ENCODE data around the gene ACTA1. TPM values are rescaled to one million over a fixed set of nuclear protein-coding genes. Genes with fewer than 3 reads are reported as not detected.

ACTA1 gene
- total and polyA plus RNA-seq, 2 experiments from 2014 or later, result 8.8 to 13.0 TPM

DNA sequence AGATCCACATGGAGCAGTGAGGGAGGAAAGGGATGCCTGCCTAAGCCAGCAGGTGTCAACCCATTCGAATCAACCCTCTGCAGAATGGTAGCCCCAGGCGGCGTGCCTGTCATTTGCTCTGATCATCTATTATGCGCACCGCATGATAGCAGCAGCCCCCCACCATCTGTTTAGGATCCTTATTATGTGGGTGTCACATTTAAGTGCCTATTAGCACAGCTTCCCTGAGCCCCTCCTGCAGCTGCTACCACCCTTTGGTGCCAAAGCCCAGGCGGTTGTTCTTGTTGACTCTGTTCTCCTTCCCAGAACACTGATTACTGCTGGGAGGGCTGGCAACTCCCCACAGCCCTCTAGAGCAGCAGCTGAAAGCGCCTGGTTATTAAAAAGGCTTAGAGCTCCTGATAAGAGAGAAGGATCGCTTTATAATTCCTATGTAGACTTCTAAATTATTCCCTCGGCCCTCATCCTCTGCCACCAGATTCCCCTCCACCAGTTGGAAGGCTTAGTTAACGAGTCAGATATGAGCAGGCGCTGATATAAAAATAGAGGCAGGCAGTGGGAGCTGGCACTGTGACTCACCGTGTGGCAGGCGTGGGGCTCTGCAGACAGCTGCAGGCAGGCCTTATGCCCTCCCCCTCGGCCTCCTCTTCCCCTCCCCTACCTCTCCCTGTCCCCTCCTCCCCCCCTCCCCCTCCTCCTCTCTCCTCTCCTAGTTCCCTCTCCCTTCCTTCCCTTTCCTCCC is 23.0 kb downstream of the ACTA1 start (continued):
- TF ChIP-seq, protein P1, sequence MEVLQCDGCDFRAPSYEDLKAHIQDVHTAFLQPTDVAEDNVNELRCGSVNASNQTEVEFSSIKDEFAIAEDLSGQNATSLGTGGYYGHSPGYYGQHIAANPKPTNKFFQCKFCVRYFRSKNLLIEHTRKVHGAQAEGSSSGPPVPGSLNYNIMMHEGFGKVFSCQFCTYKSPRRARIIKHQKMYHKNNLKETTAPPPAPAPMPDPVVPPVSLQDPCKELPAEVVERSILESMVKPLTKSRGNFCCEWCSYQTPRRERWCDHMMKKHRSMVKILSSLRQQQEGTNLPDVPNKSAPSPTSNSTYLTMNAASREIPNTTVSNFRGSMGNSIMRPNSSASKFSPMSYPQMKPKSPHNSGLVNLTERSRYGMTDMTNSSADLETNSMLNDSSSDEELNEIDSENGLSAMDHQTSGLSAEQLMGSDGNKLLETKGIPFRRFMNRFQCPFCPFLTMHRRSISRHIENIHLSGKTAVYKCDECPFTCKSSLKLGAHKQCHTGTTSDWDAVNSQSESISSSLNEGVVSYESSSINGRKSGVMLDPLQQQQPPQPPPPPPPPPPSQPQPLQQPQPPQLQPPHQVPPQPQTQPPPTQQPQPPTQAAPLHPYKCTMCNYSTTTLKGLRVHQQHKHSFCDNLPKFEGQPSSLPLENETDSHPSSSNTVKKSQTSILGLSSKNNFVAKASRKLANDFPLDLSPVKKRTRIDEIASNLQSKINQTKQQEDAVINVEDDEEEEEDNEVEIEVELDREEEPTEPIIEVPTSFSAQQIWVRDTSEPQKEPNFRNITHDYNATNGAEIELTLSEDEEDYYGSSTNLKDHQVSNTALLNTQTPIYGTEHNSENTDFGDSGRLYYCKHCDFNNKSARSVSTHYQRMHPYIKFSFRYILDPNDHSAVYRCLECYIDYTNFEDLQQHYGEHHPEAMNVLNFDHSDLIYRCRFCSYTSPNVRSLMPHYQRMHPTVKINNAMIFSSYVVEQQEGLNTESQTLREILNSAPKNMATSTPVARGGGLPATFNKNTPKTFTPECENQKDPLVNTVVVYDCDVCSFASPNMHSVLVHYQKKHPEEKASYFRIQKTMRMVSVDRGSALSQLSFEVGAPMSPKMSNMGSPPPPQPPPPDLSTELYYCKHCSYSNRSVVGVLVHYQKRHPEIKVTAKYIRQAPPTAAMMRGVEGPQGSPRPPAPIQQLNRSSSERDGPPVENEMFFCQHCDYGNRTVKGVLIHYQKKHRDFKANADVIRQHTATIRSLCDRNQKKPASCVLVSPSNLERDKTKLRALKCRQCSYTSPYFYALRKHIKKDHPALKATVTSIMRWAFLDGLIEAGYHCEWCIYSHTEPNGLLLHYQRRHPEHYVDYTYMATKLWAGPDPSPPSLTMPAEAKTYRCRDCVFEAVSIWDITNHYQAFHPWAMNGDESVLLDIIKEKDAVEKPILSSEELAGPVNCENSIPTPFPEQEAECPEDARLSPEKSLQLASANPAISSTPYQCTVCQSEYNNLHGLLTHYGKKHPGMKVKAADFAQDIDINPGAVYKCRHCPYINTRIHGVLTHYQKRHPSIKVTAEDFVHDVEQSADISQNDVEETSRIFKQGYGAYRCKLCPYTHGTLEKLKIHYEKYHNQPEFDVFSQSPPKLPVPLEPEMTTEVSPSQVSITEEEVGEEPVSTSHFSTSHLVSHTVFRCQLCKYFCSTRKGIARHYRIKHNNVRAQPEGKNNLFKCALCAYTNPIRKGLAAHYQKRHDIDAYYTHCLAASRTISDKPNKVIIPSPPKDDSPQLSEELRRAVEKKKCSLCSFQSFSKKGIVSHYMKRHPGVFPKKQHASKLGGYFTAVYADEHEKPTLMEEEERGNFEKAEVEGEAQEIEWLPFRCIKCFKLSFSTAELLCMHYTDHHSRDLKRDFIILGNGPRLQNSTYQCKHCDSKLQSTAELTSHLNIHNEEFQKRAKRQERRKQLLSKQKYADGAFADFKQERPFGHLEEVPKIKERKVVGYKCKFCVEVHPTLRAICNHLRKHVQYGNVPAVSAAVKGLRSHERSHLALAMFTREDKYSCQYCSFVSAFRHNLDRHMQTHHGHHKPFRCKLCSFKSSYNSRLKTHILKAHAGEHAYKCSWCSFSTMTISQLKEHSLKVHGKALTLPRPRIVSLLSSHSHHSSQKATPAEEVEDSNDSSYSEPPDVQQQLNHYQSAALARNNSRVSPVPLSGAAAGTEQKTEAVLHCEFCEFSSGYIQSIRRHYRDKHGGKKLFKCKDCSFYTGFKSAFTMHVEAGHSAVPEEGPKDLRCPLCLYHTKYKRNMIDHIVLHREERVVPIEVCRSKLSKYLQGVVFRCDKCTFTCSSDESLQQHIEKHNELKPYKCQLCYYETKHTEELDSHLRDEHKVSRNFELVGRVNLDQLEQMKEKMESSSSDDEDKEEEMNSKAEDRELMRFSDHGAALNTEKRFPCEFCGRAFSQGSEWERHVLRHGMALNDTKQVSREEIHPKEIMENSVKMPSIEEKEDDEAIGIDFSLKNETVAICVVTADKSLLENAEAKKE (CRISPR knock-in tag; IDR thresholded peaks at IDR 0.05), result no peak
- TF ChIP-seq CREB1 (CRISPR knock-in tag; IDR thresholded peaks at IDR 0.05; ENCODE audit: low read depth), result no peak
- no peak for TF ChIP-seq REST (IDR thresholded peaks at IDR 0.05; ENCODE audit: unreplicated experiment)
- no peak for TF ChIP-seq CTCF (conservative IDR thresholded peaks at IDR 0.05; ENCODE audit: low read depth in 2 of 2)
- TF ChIP-seq JUNB (IDR thresholded peaks at IDR 0.05; ENCODE audit: unreplicated experiment), result no peak
- no peak for TF ChIP-seq STAT1 (IDR thresholded peaks at IDR 0.05; ENCODE audit: unreplicated experiment)
